Prostate gland (tissue), 2 donors: ENCODE results near the gene CHRD.

ENCODE experiments used
- CTCF ChIP-seq, 4 experiments: fragments of 200-600 bp in 2 of 4; fragments of 450-650 bp in 2 of 4; sonication (generic) in 2 of 4; IDR thresholded peaks; 1 replicate in 3 of 4; 2 replicates in 1 of 4; pipeline ENCODE4 v1.5.1; 2016 to 2019; ENCODE audit warnings: antibody characterized with exemption in 4 of 4, mild to moderate bottlenecking in 2 of 4, moderate library complexity in 2 of 4
- POLR2AphosphoS5 ChIP-seq: sonication (generic); formaldehyde crosslinking; IDR thresholded peaks from one replicate; pipeline ENCODE4 v1.6.1; 2017; ENCODE audit warnings: antibody characterized with exemption

- no peak for TF ChIP-seq POLR2AphosphoS5
- no peak for TF ChIP-seq CTCF (IDR thresholded peaks at IDR 0.05)
These were observed at the start of gene CHRD for GRCh38 chr3:184379358-184380184.
